HG02870 (cell line): Measurements from ENCODE around the gene ARHGEF2.
"Not testable (repeated sequence)": the region's sequence is repeated elsewhere in the genome, so short reads cannot be mapped to it uniquely, and the experiment has no call there.

Experiments
- ATAC-seq: cut with Tn5 transposase; IDR thresholded peaks from one replicate; pipeline ENCODE4 v1.9.1; 2021; ENCODE audit warnings: mild to moderate bottlenecking, moderate library complexity; ENCODE audit not compliant: unreplicated experiment

The ARHGEF2 gene

DNA sequence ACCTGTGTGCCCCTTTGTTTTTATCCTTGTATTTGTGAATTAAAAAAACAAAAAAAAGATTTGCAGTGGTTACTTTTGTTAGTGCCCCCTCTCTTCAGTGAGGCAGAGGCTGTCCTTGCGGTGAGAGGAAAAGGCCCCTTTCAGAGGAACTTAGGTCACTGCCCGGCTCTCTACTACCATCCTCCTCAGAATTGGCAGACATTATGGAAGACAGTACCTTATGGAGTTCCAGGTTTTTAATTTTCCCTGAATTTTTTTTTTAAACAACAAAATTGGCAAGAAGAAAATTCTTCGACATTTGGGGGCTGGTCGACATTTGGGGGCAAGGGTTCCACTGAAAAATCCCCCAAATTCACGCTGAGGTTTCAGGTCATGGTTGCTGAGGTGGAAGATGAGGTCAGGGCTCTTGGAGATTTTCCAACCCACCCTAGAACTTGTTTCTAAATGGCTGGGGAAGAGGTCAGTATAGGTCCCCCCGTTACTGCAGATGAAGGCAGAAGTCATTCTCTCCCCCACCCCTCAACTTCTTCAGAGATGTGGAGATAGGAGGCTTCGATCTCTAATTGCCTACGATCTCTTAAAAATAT is 31.6 kb downstream of the ARHGEF2 start:
- ATAC-seq, result no peak

DNA sequence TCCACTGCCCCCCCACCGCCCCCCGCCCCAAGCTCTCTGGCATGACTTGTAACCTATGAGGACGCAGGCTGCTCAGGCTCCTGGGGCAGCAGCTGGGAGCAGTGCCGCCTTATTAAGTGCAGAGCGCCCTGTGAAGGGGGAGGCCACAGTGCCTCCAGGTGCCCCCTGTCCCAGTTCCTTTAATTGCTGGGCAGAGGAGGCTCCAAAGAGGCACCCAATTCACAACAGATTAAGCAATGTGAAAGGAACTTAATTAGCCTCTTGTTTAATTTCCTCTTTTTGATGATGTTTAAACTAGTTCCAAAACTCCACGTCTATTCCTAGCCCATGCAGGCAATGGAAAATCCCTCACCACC is 33.9 kb downstream of the ARHGEF2 start:
- ATAC-seq, result no peak

DNA sequence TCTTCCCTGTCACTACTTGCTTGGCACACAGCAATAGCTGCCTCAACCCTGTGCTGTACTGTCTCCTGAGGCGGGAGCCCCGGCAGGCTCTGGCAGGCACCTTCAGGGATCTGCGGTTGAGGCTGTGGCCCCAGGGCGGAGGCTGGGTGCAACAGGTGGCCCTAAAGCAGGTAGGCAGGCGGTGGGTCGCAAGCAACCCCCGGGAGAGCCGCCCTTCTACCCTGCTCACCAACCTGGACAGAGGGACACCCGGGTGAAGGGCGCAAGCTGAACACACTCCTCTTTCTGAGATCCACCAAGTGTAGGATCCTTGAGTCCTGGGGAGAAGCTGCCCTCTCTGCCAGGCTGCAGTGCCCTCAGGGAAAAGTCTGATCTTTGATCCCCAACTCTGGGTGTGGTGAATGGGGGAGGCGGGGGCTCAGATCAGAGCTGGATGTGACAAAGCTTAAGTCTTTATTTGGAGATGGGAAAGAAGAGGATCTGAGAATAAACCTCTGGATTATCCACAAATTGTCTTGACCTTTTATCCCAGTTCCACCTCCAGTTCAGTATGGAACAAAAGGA is 35.7 kb downstream of the ARHGEF2 start:
- no peak for ATAC-seq

DNA sequence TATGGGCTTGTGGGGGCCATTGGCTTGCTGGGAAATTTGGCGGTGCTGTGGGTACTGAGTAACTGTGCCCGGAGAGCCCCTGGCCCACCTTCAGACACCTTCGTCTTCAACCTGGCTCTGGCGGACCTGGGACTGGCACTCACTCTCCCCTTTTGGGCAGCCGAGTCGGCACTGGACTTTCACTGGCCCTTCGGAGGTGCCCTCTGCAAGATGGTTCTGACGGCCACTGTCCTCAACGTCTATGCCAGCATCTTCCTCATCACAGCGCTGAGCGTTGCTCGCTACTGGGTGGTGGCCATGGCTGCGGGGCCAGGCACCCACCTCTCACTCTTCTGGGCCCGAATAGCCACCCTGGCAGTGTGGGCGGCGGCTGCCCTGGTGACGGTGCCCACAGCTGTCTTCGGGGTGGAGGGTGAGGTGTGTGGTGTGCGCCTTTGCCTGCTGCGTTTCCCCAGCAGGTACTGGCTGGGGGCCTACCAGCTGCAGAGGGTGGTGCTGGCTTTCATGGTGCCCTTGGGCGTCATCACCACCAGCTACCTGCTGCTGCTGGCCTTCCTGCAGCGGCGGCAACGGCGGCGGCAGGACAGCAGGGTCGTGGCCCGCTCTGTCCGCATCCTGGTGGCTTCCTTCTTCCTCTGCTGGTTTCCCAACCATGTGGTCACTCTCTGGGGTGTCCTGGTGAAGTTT is 36.4 kb downstream of the ARHGEF2 start:
- no peak for ATAC-seq

DNA sequence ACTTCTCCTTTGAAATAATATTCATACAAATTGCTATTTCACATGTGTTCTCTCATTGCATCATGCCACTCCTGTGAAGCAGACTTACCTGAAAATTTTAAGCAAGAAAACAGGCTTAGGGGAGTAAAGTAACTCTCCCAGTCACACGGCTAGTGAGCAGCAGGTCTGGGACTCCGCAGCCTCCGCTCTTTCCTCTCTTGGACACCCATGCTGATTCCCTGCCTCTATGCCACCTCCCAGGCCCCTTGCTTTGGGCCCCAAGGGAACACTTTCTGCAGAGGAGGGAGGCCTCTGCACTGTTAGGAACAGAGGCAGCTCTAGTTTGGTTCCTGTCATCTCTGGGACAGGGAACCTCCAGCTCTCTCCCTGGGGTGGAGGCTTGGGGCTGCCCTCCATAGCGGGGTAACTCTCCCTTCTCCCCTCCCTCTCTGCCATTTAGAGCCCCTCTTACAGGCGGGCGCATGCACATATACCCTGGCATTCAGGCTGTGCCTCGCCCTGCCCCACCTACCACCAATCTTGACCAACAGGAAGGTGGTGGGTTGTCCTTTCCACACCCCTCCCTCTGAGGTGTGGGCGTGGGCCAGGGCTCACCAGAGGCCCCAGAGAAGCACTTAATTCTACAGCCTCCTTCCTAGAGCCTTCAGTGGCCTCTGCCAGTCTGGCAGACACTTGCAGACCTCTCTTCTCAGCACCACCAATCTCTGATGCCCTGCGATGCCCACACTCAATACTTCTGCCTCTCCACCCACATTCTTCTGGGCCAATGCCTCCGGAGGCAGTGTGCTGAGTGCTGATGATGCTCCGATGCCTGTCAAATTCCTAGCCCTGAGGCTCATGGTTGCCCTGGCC is 37.1 kb downstream of the ARHGEF2 start, which contains the start of gene RXFP4:
RXFP4 (plus strand) TSS at position 646 of the 852 bp plus-strand sequence; CDS start at position 718, 72 bp downstream.
- no peak for ATAC-seq

DNA sequence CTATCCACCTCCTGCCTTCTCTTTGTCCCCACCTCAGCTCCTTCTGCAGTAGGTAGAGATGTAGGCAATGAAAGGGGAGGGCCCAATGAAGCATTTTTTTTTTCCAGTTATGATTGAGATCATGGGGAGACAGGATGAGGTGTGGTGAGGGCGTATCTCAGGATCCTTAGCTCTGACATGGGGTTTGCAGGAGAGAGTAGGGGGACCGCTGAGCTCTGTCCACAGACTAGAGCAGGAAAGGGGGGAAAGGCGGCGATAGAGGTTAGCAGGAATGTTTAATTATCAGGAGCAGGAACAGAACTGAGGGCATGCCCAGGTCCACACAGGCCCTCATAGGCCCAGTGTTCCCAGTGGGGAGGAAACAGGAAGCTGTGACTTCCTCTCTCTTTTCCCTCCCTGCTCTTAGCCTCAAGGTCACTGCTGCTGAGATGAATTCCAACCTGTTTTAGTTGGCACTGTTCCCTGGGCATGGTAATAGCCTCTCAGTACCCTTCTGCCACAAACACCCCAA is 37.8 kb downstream of the ARHGEF2 start:
- no peak for ATAC-seq

DNA sequence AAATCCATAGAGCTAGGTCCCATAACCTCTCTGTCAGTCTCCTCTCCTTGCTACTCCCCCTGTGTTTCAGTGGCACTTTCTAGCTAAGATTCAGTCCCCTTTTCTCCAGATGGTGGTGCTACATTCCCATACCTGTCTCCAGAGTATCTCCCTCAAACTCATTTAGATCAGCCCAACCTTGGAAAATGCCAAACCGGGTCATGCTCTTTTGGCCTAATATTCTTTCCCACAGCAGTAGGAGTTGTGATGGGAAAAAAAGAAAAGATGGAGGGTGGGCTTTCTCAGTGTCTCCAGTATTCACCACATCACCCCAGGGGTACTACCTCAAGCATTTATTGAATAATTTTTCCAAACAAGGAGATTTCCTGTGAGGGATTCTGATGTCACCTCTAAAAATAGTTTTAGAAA is 40.1 kb downstream of the ARHGEF2 start:
- ATAC-seq, result no peak

DNA sequence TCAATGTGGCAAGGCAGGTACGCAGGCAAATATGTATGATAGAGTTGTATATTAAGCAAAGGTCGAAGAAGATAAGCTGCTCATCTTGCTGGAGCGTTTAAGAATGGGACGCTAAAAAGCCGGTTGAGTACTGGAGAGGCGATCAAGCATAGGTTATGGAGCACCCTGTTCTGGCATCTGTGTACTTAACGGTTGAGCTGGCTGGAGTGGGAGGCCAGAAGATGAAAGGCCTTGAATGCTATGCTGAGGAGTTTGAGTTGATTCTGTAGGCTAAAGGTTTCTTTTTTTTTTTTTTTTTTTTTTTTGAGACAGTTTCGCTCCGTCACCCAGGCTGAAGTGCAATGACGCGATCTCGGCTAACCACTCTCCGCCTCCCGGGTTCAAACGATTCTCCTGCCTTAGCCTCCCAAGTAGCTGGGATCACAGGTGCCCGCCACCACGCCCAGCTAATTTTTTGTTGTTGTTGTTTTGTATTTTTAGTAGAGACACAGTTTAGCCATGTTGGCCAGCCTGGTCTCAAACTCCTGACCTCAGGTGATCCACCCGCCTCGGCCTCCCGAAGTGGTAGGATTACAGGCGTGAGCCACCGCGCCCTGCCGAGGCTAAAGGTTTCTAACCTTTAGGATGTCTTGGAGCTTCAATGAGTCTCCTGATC is 43.3 kb downstream of the ARHGEF2 start:
- ATAC-seq, result no peak

DNA sequence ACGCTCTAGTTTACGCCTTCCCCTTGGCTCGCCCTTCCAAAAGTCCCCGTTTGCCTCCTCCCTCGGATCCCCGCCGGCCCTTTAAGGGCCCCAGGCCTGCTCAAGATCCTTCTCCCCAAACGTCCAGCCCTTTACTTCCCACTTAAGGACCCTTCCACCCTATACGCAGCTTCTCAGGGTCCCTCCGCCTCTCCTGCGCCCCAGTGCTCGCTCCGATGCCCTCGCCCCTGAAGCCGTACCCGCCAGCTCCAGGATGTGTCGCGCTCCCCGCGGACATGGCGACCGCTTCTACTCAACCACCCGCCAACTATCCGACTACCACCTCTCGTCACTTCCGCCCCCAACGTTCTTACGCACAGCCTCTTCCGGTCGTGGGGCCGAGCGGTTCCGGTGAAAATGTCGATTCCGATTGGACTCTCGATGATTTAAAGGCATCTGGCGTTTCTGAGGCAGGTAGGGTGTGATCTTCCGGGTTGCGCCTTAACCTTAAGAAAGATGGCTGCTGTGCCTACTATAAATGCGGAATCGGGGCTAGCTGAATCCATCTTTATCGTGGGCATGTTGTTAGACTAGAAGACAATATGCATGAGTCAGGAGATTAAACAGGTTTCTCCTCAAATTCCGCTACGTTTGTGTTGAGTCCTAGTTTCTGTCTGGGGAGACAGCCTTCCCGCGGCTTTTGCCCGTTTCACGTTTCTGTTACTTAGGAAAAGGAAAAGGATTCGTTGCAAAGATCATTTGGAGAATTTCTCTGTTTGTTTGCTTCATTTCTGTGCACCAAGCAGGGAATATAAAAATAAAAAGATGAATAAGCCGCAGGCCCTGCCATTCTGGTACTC is 44.0 kb downstream of the ARHGEF2 start, which contains the start of gene KHDC4:
KHDC4 (minus strand) TSS at position 317 of the 839 bp plus-strand sequence; CDS start at position 277, 40 bp downstream.
- ATAC-seq, result peak; percentile 94

DNA sequence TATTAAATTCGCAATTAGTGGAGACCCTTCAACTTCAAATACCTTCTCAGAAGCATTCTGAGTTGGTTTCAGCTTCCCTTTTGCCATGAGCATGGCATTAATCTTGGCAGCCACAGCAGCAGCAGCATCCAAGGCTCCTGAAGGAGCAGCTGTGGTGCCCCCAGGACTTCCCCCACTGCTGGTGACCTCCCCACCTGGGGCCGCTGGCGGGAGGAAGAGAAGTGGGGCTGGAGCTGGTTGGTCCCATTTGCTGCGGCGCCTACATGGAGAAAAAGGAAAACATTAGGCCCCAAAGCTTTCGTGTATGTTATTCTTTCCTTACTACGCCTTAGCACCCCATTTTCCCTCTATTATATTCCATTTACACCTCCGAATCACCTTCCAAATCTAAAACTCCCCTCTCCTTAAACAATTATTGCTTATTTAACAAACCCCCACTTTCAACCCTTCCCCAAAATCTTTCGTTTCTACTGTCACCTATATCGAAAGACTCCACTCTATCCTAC is 44.7 kb downstream of the ARHGEF2 start:
- ATAC-seq, result no peak

DNA sequence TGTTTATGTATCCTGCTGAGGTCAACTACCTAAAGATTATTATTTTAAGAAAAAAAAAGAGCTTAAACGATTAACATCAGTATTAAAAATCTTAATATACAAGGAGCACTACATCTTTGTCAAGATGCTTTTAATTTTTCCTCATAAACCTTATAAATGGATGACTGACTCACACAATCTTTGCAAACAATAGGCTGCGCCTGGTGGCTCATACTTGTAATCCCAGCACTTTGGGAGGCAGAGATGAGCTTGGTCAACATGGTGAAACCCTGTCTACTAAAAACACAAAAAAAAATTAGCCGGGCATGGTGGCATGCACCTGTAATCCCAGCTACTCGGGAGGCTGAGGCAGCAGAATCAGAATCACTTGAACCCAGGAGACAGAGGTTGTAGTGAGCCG is 45.9 kb downstream of the ARHGEF2 start:
- no peak for ATAC-seq

DNA sequence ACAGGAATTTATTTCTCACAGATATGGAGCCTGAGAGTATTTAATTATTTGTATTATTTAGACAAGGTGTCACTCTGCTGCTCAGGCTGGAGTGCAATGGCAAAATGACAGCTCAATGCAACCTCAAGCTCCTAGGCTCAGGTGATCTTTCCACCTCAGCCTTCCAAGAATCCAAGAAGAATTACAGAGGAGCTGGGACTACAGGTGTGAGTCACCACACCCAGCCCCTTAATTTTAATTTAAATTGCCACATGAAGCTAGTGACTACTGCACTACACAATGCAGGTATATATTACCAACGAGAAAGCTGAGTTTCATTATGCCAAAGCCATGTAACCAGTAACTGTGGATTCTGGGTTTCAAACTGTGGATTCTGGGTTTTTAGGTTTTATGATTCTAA is 46.3 kb downstream of the ARHGEF2 start:
- ATAC-seq, result no peak

DNA sequence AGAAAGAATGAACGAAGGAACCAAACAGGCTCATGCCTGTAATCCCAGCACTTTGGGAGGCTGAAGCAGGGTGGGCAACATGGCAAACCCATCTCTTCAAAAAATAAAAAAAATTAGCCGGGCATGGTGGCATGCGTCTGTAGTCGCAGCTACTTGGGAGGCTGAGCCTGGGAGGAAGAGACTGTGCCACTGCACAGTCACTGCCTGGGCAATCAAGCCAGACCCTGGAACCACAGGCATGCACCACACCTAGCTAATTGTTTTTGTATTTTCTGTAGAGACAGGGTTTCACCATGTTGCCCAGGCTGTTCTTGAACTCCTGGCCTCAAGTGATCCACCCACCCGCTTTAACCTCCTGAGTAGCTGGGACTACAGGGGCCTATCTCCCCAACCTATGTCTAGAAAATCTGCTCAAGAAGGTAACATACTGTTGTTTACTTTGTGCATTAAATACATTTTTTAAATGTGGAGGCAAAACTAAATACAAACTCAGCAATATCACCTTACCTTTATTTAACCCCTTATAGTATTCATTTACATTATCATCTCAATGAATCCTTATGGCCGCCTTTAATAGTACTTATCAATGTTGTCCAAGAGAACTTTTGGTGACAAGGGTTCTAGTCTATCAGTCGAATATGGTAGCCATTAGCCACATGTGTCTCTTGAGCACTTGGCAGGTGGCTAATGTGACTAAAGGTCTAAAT is 46.9 kb downstream of the ARHGEF2 start:
- ATAC-seq, result no peak

DNA sequence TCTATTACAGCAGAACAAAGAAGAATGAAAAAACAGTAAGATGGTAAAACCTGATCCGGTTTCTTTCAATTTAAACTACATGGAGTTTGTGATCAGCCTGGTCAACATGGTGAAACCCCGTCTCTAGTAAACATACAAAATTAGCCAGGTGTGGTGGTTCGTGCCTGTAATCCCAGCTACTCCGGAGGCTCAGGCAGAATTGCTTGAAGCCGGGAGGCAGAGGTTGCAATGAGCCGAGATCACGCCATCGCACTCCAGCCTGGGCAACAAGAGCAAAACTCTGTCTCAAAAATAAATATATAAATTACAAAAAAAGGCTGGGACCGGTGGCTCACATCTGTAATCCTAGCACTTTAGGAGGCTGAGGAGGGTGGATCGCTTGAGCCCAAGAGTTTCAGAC is 47.6 kb downstream of the ARHGEF2 start:
- not testable (repeated sequence) for ATAC-seq

DNA sequence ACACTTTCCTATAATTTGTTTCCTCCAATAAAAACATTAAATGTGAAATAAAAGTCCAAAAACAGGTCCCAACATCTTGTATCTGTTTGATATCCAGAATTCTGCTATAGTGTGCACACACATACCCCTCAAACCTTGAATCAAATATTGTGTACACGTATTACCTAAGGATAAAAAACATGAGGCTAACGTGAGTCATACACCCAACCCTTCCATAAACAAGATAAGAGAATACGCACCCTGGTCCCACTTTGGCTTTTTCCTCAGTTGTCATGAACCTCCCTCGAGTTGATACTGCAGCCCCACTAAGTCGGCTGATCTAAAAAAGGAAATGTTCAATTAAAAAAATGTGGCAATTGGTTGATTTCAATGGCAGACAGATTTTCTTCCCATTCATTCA is 49.3 kb downstream of the ARHGEF2 start:
- no peak for ATAC-seq

DNA sequence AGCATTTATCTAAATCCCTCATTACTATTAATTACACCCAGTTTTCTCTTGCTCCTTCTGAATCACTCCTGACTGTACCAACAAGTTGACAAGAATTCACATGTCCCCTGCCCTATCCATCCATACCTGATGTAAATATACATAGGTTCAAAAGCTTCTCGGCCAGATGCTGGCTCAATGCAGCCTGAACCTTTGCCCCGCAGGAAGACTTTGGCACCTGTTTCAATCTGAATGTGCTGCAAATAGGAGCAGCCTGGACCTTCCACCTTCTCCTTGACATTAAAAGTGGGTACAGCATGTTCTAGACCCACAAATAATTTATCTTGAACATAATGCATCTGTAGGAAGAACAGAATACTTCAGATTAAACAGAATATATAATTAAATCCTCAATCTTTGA is 52.8 kb downstream of the ARHGEF2 start:
- ATAC-seq, result no peak

DNA sequence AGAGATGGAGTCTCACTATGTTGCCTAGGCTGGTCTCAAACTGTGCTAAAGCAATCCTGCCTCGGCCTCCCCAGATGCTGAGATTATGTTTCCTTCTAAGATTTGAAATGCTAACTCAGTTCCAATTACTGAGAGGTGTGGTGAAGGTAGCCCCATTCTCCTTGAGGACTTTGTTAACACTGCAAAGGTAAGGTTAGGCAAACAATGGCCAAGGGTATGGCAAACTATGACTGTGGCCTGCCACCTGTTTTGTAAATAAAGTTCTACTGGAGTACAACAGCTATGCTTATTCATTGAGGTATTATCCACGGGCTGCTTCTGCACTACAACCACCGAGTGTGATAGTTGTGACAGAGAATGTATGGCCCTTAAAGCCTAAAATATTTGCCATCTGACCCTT is 57.6 kb downstream of the ARHGEF2 start:
- ATAC-seq, result no peak

DNA sequence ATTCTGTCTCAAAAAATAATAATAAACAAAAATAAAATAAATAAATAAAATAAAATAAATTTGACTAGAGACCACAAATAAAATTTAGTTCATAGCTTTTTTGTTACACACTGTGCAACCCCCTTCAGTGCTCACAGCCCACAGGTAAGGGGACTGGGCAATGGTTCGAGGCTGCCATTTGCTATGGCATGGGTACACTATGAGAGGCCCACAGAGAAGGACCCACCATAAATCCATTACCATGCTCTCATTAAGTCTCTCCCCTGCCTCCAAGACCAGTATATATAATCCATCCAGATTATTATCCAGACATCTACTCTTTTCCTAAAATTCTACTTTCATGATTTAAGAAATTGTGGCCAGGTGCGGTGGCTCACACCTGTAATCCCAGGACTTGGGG is 58.5 kb downstream of the ARHGEF2 start:
- no peak for ATAC-seq

DNA sequence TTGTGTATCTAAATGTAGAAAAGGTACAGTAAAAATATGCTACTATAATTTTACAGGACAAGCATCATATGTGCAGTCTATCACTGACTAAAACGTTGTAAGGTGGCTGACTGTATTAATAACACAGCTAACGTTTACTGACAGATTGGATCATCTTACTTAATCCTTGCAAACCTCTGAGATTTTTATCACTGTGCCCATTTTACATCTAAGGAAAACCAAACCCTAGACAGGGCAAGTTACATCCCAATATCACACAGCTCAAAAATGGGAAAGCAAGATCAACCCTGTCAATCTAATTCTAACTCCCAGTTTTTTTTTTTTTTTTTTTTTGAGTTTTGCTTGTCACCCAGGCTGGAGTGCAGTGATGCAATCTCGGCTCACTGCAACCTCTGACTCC is 59.7 kb downstream of the ARHGEF2 start:
- ATAC-seq, result no peak
